MM.1S (cell line): ENCODE results near the gene RAPGEF4.

Experiments
- DNase-seq: peaks from one replicate; pipeline ENCODE4 v3.0.0-alpha.2; 2015
- H2AFZ ChIP-seq: fragments of 300-600 bp; sonication (generic); 2 replicates; pipeline ENCODE4 v1.6.0; 2016; ENCODE audit warnings: antibody characterized with exemption, low read length
- H3F3A ChIP-seq: fragments of 300-600 bp; sonication (generic); 2 replicates; pipeline ENCODE4 v1.6.1; 2016; ENCODE audit warnings: mild to moderate bottlenecking, antibody characterized with exemption, low read length, moderate library complexity, mixed read lengths; ENCODE audit not compliant: insufficient read depth
- H3K27ac ChIP-seq: fragments of 300-600 bp; sonication (generic); 2 replicates; pipeline ENCODE4 v1.5.1; 2016; ENCODE audit warnings: mild to moderate bottlenecking, low read length
- H3K27me3 ChIP-seq: fragments of 300-600 bp; sonication (generic); replicated peaks from 2 replicates; pipeline ENCODE4 v1.6.0; 2016; ENCODE audit warnings: low read length; ENCODE audit not compliant: insufficient read depth
- H3K36me3 ChIP-seq: fragments of 300-600 bp; sonication (generic); replicated peaks from 2 replicates; pipeline ENCODE4 v1.6.1; 2016; ENCODE audit warnings: mild to moderate bottlenecking, low read length, mixed read lengths; ENCODE audit not compliant: insufficient read depth
- H3K4me1 ChIP-seq: fragments of 300-600 bp; sonication (generic); 2 replicates; pipeline ENCODE4 v1.6.1; 2016; ENCODE audit warnings: low read length, mixed read lengths
- H3K4me2 ChIP-seq: fragments of 300-600 bp; sonication (generic); 2 replicates; pipeline ENCODE4 v1.6.0; 2016; ENCODE audit warnings: low read depth, low read length
- H3K4me3 ChIP-seq: fragments of 300-600 bp; sonication (generic); 2 replicates; pipeline ENCODE4 v1.5.1; 2016; ENCODE audit warnings: low read length, mixed read lengths
- H3K79me2 ChIP-seq: fragments of 300-600 bp; sonication (generic); 2 replicates; pipeline ENCODE4 v1.6.1; 2016; ENCODE audit warnings: mixed run types, low read length, mixed read lengths
- H3K9ac ChIP-seq: fragments of 300-600 bp; sonication (generic); 2 replicates; pipeline ENCODE4 v1.6.1; 2016; ENCODE audit warnings: low read length, mixed read lengths
- H3K9me2 ChIP-seq: fragments of 300-600 bp; sonication (generic); replicated peaks from 2 replicates; pipeline ENCODE4 v1.6.1; 2016; ENCODE audit warnings: mild to moderate bottlenecking, low read length, mixed read lengths; ENCODE audit not compliant: insufficient read depth
- H3K9me3 ChIP-seq: fragments of 300-600 bp; sonication (generic); replicated peaks from 2 replicates; pipeline ENCODE4 v1.6.1; 2016; ENCODE audit warnings: mild to moderate bottlenecking, low read length, mixed read lengths; ENCODE audit not compliant: insufficient read depth
- H4K20me1 ChIP-seq: fragments of 300-600 bp; sonication (generic); 2 replicates; pipeline ENCODE4 v1.6.1; 2016; ENCODE audit warnings: mild to moderate bottlenecking, low read length, moderate library complexity, mixed read lengths; ENCODE audit not compliant: insufficient read depth
- CTCF ChIP-seq: fragments of 300-600 bp; sonication (generic); IDR thresholded peaks from 2 replicates; pipeline ENCODE4 v1.5.1; 2016; ENCODE audit warnings: antibody characterized with exemption, low read length, mixed read lengths
- EZH2 ChIP-seq: fragments of 300-600 bp; sonication (generic); optimal IDR thresholded peaks from 2 replicates; pipeline ENCODE3; 2017; ENCODE audit warnings: low read depth, mild to moderate bottlenecking, antibody characterized with exemption, low read length, mixed read lengths
- EZH2phosphoT487 ChIP-seq: fragments of 300-600 bp; sonication (generic); IDR thresholded peaks from 2 replicates; pipeline ENCODE4 v1.6.1; 2018; ENCODE audit warnings: antibody characterized with exemption, low read length

The RAPGEF4 gene

DNA sequence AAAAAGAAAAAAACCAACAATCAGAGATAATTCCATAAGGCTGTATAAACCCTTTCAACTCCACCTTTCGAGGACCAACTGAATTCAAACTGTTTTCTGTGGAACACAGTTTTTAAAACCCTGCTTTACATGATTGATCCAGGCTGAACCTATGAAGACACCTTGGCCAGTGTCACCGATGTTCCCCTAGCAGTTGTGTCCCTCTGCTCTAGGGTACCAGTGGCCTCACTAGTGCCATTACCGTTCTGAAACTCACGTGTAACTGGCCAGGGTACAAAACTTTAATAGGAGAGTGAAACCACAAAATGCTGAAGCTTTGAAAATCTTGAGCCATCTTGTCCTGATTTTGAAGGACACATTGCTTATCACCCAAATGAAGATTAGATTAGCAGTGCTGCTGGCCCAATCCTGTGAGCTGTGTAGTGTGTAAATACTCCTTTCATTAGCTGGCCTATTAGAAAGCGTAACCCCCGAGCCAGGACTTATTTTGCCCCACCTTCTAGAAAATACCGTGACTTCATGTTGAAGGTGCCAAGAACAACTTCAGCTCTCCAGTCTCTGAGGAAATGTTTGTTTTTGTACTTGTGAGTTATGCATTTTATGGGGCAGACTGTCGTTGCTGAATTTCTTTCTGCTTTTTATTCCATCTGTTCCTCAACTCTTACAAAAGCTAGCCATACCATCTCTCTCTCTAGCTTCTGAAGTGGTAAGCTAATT, 192.2 kb downstream of the RAPGEF4 start:
- no peaks in the 10 kb centered on the region for H3K9me2 ChIP-seq
- peaks cover 11% of the 10 kb centered on the region for H3K4me1 ChIP-seq
- no peaks in the 10 kb centered on the region for H3K36me3 ChIP-seq
- no peak overlapping the region for H3K9ac ChIP-seq
- H3K27me3 ChIP-seq: no peaks in the 10 kb centered on the region
- H3K4me3 ChIP-seq: no peak overlapping the region
- H3K27ac ChIP-seq: no peak overlapping the region
- no peaks in the 10 kb centered on the region for H3K9me3 ChIP-seq
- no peaks in the 10 kb centered on the region for H3F3A ChIP-seq
- H4K20me1 ChIP-seq: no peaks in the 10 kb centered on the region
- TF ChIP-seq EZH2: no peak
- DNase-seq: peak; percentile 38
- H3K79me2 ChIP-seq: no peaks in the 10 kb centered on the region
- H3K4me2 ChIP-seq: no peak overlapping the region
- 0 out of 2 replicates have a peak overlapping the region, but pooled peaks have one; percentile 30 for H2AFZ ChIP-seq

GRCh38 chr2:172928756-172929155, 193.1 kb downstream of the RAPGEF4 start:
- Histone ChIP-seq H3K9me3 (no peaks in the 10 kb centered on the region), H3K9ac (no peak overlapping the region), H3K79me2 (no peaks in the 10 kb centered on the region), H3K36me3 (no peaks in the 10 kb centered on the region), H3K27me3 (no peaks in the 10 kb centered on the region), H3K4me1 (peaks cover 11% of the 10 kb centered on the region), H4K20me1 (no peaks in the 10 kb centered on the region), H3K9me2 (no peaks in the 10 kb centered on the region), H3K27ac (no peak overlapping the region), H3K4me2 (no peak overlapping the region), H2AFZ (no peak overlapping the region), H3F3A (no peaks in the 10 kb centered on the region), H3K4me3 (no peak overlapping the region)
- TF ChIP-seq EZH2phosphoT487 (no peak), EZH2 (no peak), CTCF (no peak)
- no peak for DNase-seq

DNA sequence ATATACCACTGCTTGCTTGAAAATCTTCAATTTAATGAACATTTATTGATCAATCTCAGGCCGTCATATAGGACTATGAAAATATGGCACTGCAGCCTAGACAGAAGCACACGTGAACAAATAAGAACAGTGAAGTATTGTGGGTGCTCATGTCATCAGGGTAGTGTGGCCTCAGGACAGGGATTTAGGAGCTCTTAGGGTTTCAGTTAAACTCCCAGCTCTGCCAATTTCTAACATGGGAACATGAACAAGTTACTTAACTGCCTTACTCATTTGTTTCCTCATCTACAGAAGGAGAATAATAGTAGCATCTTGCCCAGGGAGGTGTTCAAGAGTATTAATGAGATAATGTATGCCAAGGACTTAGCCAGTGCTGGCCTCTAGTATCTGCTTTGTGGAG, 194.0 kb downstream of the RAPGEF4 start:
- Histone ChIP-seq H3K9me3 (no peaks in the 10 kb centered on the region), H3K9me2 (no peaks in the 10 kb centered on the region), H3K79me2 (no peaks in the 10 kb centered on the region), H3K4me3 (no peak overlapping the region), H3K36me3 (no peaks in the 10 kb centered on the region), H3K4me1 (peaks cover 11% of the 10 kb centered on the region), H2AFZ (no peak overlapping the region), H3K9ac (no peak overlapping the region), H3K27me3 (no peaks in the 10 kb centered on the region), H3K4me2 (no peak overlapping the region), H4K20me1 (no peaks in the 10 kb centered on the region), H3K27ac (no peak overlapping the region), H3F3A (no peaks in the 10 kb centered on the region)
- no peak for DNase-seq
- TF ChIP-seq CTCF (no peak), EZH2 (no peak), EZH2phosphoT487 (no peak)

DNA sequence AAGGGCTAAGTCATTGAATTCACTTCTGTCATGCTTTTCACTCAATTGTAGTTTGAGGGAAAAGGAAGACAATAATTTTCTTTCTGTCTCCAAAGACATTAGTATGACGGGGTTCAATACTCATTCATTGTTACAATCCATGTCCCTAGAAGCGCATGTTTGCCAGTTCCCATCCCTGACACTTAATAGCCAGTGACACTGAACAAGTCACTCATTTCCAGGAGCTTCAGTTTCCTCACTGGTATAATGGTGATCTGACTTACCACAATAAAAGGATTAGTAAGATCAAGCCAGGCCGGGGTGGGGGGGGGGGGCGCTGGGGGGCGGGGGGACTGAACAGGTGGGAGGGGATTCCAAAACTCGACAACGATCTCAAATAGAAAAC, 195.2 kb downstream of the RAPGEF4 start:
- Histone ChIP-seq H3K9me3 (no peaks in the 10 kb centered on the region), H3K9me2 (no peaks in the 10 kb centered on the region), H2AFZ (no peak overlapping the region), H3K27ac (no peak overlapping the region), H3F3A (no peaks in the 10 kb centered on the region), H3K9ac (no peak overlapping the region), H4K20me1 (no peaks in the 10 kb centered on the region), H3K79me2 (no peaks in the 10 kb centered on the region), H3K4me1 (peaks cover 11% of the 10 kb centered on the region), H3K4me3 (no peak overlapping the region), H3K4me2 (no peak overlapping the region), H3K27me3 (no peaks in the 10 kb centered on the region), H3K36me3 (no peaks in the 10 kb centered on the region)
- DNase-seq: no peak
- TF ChIP-seq EZH2phosphoT487: no peak
- TF ChIP-seq CTCF: no peak
- no peak for TF ChIP-seq EZH2
